ENCODE results near the gene CACNG5. TPM values are rescaled to one million over a fixed set of nuclear protein-coding genes. Genes with fewer than 3 reads are reported as not detected.

Gene CACNG5
- total RNA-seq, 4 donors from 2014 or later, result not detected

DNA sequence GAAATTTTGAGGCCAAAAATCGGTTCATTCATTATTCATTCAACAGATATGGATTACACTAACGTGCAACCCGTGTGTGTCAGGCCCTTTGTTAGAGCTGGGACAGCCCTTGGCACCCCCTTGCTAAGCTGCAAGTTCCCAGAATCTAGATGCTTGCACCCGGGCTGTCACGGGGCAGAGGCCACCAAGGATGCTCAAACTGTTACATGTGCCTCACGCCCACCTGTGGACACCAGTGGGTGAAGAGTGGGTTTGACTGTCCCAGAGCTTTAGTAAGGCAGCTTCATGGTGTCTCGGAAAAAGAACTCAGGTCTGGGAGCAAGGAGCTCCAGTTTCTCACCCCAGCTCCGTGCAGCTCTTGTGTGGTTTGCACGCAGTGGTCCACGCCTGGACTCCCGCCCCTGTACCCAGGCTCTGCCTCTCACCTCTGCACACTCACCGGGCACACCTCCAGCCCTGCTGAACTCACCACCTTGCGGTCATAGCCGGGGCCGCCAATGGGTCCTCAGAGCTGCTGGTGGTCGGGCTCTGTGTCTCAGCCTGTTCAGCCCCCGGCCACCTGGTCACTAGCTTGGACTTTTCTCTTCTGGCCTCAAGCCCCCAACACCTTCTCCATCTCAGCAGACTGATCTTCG is 75.9 kb downstream of the CACNG5 start:
- H3K9me3 ChIP-seq, result no peaks in the 10 kb centered on the region
- peaks cover 0 to 18% (median 0%) of the 10 kb centered on the region in 4 donors for H3K27me3 ChIP-seq
- no peak for TF ChIP-seq POLR2AphosphoS5 (IDR thresholded peaks at IDR 0.05)
- TF ChIP-seq, protein P1, sequence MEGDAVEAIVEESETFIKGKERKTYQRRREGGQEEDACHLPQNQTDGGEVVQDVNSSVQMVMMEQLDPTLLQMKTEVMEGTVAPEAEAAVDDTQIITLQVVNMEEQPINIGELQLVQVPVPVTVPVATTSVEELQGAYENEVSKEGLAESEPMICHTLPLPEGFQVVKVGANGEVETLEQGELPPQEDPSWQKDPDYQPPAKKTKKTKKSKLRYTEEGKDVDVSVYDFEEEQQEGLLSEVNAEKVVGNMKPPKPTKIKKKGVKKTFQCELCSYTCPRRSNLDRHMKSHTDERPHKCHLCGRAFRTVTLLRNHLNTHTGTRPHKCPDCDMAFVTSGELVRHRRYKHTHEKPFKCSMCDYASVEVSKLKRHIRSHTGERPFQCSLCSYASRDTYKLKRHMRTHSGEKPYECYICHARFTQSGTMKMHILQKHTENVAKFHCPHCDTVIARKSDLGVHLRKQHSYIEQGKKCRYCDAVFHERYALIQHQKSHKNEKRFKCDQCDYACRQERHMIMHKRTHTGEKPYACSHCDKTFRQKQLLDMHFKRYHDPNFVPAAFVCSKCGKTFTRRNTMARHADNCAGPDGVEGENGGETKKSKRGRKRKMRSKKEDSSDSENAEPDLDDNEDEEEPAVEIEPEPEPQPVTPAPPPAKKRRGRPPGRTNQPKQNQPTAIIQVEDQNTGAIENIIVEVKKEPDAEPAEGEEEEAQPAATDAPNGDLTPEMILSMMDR (IDR thresholded peaks at IDR 0.05), result no peak
- TF ChIP-seq POLR2A (IDR thresholded peaks at IDR 0.05; ENCODE audit: low read depth), result no peak
- no peak for TF ChIP-seq EP300 (IDR thresholded peaks at IDR 0.05)
- no peak overlapping the region for H3K27ac ChIP-seq (replicated peaks in 1 of 4)
- DNase-seq (ENCODE audit: extremely low spot score), result no peak
- no peak overlapping the region for H3K4me3 ChIP-seq
- intact Hi-C loops (cut with DNase I), result no loop called here
- H3K4me1 ChIP-seq, result peaks cover 0 to 7% (median 3%) of the 10 kb centered on the region in 4 donors
- H3K36me3 ChIP-seq, result no peaks in the 10 kb centered on the region
- WGBS, result 94% methylated on average over 18 of the region's 18 CpGs

DNA sequence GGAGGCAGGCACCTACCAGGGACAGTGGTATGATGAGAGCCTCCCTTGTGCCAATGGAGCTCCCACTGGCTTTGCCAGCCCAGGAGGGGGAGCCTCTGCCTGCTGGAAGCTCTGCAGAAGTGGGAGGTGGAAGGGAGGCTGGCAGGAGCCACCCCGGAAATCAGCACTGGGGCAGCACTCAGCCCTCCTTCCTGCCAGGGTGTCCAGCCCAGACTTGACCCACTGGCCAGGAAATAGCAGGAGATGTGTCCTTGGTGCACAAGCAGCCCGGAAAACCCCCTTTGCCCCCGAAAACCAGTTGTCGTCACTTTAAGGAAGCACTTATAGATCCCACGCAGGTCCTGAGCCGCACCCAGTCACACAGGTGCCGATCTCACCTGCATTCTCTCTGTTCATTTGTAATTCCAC is 80.3 kb downstream of the CACNG5 start:
- no peak for DNase-seq (ENCODE audit: extremely low spot score)
- WGBS, result 90% methylated on average over 6 of the region's 7 CpGs
- intact Hi-C loops (cut with DNase I), result no loop called here
- Histone ChIP-seq H3K9me3 (peaks cover 0 to 4% (median 0%) of the 10 kb centered on the region in 4 donors), H3K36me3 (no peaks in the 10 kb centered on the region), H3K27me3 (peaks cover 0 to 21% (median 0%) of the 10 kb centered on the region in 4 donors), H3K27ac (replicated peaks in 1 of 4) (no peak overlapping the region), H3K4me1 (no peaks in the 10 kb centered on the region), H3K4me3 (no peak overlapping the region)
- TF ChIP-seq POLR2AphosphoS5 (IDR thresholded peaks at IDR 0.05), result no peak
- TF ChIP-seq, protein P1 (IDR thresholded peaks at IDR 0.05), result peak in 1 of 3 experiments; percentile 29

DNA sequence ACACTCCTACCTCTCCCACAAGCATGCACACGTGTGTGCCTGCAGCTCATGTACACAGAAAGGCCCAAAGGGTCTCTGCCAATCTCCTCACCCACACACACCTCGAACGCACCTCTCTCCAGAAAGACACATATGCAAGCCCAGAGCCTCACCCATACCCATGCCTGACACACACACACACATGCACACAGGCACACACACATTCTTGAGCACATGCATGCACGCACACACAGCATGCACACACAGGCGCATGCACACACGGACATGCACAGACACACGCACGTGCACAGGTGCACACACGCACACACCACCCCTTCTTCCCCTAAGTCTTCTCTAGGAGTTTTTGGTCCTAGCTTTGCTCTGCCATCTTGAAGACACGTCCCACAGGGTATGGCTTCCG is 80.9 kb downstream of the CACNG5 start:
- Histone ChIP-seq H3K36me3 (no peaks in the 10 kb centered on the region), H3K9me3 (peaks cover 0 to 8% (median under 1%) of the 10 kb centered on the region in 4 donors), H3K4me3 (no peak overlapping the region), H3K27ac (replicated peaks in 1 of 4) (no peak overlapping the region), H3K27me3 (peaks cover 0 to 21% (median 0%) of the 10 kb centered on the region in 4 donors), H3K4me1 (no peaks in the 10 kb centered on the region)
- 90% methylated on average over 11 of the region's 11 CpGs for WGBS
- TF ChIP-seq, protein P1 (IDR thresholded peaks at IDR 0.05), result no peak
- TF ChIP-seq EP300 (IDR thresholded peaks at IDR 0.05), result no peak
- no peak for TF ChIP-seq POLR2AphosphoS5 (IDR thresholded peaks at IDR 0.05)
- no peak for TF ChIP-seq POLR2A (IDR thresholded peaks at IDR 0.05; ENCODE audit: low read depth)
- DNase-seq (ENCODE audit: extremely low spot score), result no peak
- intact Hi-C loops (cut with DNase I), result no loop called here

DNA sequence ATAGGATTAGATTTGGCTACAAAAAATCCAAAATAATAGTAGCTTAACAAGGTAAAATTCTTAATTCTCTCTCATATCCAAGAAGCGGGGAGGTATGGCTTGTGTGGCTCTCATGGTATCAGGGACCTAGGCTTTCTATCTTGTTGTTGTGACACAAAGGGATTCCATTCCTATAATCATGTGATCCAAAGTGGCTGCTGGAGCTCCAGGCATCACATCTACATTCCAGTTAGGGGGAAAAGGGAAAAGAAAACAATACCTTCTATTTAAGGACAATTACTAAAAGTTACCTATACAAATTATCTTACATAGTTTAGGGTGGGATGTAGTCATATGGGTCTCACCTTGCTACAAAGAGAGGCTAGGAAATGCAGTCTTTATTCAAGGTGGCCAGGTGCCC is 82.0 kb downstream of the CACNG5 start:
- peaks cover 0 to 12% (median 7%) of the 10 kb centered on the region in 4 donors for H3K9me3 ChIP-seq
- peaks cover 0 to 21% (median 0%) of the 10 kb centered on the region in 4 donors for H3K27me3 ChIP-seq
- 100% methylated on average over 1 of the region's 1 CpG for WGBS
- no peaks in the 10 kb centered on the region for H3K36me3 ChIP-seq
- DNase-seq (ENCODE audit: extremely low spot score), result no peak
- no peak overlapping the region for H3K27ac ChIP-seq (replicated peaks in 1 of 4)
- no peak for TF ChIP-seq POLR2AphosphoS5 (IDR thresholded peaks at IDR 0.05)
- TF ChIP-seq, protein P1 (IDR thresholded peaks at IDR 0.05), result no peak
- no peak for TF ChIP-seq EP300 (IDR thresholded peaks at IDR 0.05)
- TF ChIP-seq POLR2A (IDR thresholded peaks at IDR 0.05; ENCODE audit: low read depth), result no peak
- intact Hi-C loops (cut with DNase I), result no loop called here
- no peaks in the 10 kb centered on the region for H3K4me1 ChIP-seq
- H3K4me3 ChIP-seq, result no peak overlapping the region

DNA sequence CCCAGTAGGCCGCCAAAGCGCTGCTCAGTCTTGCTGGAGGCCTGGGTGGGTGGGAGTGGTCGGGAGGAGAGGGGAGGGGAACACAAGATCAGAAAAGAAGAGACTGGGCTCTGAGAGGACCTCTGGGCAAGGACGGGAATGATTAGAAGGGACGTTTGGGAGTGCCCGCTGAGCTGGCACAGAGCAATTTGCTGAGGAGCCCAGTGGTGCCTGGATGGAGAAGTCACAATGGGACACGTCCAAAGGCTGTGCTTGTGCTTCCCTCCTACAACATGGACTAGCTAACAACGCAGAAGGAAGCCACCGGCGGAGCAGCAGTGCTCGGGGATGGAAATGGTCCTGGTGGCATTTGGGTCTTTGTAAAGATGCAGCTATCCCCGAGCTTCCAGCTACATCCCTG is 84.0 kb downstream of the CACNG5 start:
- Histone ChIP-seq H3K27me3 (peaks cover 0 to 17% (median 0%) of the 10 kb centered on the region in 4 donors), H3K36me3 (no peaks in the 10 kb centered on the region), H3K4me1 (no peaks in the 10 kb centered on the region), H3K9me3 (peaks cover 0 to 12% (median 7%) of the 10 kb centered on the region in 4 donors), H3K27ac (replicated peaks in 1 of 4) (no peak overlapping the region), H3K4me3 (no peak overlapping the region)
- TF ChIP-seq POLR2AphosphoS5 (IDR thresholded peaks at IDR 0.05), result no peak
- DNase-seq (ENCODE audit: extremely low spot score), result no peak
- 90% methylated on average over 12 of the region's 12 CpGs for WGBS
- intact Hi-C loops (cut with DNase I), result no loop called here
